ENCODE results near the gene LMNTD1.
"Not testable (repeated sequence)": the region's sequence is repeated elsewhere in the genome, so short reads cannot be mapped to it uniquely, and the experiment has no call there.

Gene LMNTD1

DNA sequence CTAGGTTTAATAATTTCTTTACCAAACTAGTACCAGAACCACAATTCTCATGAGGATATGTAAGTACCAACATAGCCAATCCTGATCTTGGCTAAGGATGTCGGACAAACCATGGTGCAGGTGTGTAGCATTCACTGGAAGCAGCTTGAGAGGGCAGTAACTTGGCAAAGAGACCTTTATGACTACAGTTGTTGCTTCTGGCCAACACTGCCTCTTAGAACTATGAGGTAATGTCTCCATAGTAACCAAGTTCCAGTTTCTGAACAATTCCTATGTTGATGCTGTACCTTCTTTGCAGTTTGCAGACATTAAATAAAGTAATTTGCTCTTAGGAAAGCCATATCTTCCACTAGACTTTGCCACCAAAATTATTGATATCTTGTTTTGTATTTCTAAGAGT lies at the start of gene LMNTD1:
LMNTD1 (minus strand) TSS at position 186 of the 400 bp plus-strand sequence. CDS start 324 bp downstream, outside the sequence.
- DNase-seq (ENCODE audit: low read depth) = peak; percentile 84

DNA sequence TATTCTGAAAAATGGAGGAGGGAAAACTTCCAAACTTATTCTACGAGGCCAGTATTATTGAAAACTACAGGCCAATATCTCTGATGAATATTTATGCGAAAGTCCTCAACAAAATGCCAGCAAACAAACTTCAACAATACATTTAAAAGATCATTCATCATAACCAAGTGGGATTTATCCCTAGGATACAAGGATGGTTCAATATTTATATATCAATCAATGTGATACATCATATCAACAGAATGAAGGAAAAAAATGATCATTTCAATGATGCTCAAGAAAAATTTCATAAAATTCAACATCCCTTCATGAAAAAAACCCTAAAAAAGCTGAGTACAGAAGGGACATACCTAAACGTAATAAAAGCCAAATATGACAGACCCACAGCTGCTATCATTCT lies 45.9 kb upstream of the LMNTD1 start:
- no peak for DNase-seq (ENCODE audit: low read depth)

GRCh38 chr12:25595496-25595895 lies 42.4 kb upstream of the LMNTD1 start:
- not testable (repeated sequence) for DNase-seq (ENCODE audit: low read depth)

DNA sequence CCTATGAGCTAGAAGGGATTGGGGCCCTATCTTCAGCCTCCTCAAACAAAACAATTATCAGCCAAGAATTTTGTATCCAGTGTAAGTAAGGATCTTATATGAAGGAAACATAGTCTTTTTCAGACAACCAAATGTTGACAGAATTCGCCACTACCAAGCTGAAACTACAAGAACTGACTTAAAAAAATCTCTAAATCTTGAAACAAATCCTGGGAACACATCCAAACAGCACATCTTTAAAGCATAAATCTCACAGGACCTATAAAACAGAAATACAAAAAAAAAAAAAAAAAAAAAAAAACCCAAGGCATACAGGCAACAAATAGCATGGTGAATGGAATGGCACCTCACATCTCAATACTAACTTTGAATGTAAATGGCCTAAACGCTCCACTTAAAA lies 41.3 kb upstream of the LMNTD1 start:
- peak; percentile 32 for DNase-seq (ENCODE audit: low read depth)

GRCh38 chr12:25592725-25593495 lies 39.8 kb upstream of the LMNTD1 start:
- DNase-seq (ENCODE audit: low read depth) = no peak

- DNase-seq (ENCODE audit: low read depth) = no peak
Measured at GRCh38 chr12:25591144-25591543, 38.1 kb upstream of the LMNTD1 start.

GRCh38 chr12:25590011-25590721 lies 37.1 kb upstream of the LMNTD1 start:
- DNase-seq (ENCODE audit: low read depth) = no peak

DNA sequence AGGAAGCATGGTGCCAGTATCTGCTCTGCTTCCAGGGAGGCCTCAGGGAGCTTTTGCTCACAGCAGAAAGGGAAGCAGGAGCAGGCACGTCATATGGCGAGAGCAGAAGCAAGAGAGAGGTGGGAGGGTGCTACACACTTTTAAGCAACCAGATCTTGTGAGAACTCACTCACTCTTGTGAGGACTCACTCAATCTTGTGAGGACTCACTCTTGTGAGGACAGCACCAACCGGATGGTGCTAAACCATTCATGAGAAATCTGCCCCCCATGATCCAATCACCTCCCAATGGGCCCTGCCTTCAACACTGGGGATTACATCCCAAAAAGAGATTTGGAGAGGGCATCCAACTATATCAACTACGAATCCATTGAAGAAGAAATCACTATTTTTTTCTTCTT lies 34.3 kb upstream of the LMNTD1 start:
- DNase-seq (ENCODE audit: low read depth) = no peak

DNA sequence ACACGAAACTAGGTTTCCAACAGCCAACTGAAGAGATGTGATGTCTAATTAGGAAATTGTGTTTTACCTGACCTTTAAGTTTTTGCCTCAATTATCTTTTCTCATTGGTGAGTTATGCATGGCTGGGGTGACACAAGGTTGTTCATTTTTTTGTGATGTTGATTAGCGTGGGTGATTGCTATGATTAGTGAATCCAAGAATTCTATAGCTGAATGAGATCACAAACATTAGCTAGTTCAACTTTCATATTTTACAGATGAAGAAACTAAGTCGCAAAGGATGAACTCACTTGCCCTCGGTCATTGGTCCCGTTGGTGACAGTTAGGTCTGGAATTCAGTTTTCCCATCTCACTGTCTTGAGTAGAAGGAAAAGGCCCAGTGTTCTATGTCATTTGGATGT lies 32.6 kb upstream of the LMNTD1 start:
- no peak for DNase-seq (ENCODE audit: low read depth)

DNA sequence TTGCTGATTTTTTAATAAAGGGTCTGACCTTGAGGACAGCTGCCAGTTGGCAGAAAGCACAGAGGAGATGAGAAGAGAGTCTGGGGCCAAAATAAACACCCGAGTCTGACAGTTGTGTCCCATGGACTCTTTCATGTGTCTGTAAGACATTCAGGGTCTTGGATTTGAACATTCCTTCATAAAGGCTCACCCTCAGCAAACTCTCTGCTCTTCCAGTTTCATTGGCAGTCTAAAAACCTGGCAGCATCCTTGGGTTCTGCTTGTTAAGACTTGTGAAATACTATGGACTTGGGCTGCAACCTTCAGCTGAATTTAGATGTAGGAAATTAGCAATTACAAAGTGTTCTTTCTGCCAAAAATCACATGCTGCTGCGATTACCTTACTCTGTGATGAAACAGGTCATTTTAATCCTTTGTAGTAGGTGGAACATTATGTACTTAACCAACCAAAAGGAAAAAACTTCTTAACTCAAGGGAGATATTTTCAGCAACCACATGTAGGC lies 32.0 kb upstream of the LMNTD1 start:
- DNase-seq (ENCODE audit: low read depth) = peak; percentile 99

- no peak for DNase-seq (ENCODE audit: low read depth)
Measured at GRCh38 chr12:25584596-25584995, 31.5 kb upstream of the LMNTD1 start.

- peak; percentile 18 for DNase-seq (ENCODE audit: low read depth)
Measured at GRCh38 chr12:25583545-25583944, 30.5 kb upstream of the LMNTD1 start.

DNA sequence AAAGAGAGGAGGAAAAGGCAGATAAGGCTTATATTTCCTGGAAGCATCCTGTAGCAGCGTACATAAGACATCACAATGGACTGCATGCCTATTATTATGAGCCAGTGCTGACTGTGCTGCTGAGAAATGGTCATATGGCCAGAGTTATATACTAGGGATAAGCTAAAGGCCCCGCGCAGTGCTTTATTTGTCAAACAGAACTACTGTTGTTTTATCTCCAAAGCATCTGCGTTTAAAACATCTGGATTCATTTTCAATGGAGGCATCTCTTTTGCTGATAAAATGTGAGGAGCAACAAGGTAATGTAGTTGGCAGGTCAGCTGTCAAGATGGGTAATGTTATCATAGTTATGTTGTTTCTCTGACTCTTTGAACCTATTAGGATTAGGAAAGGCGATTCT lies 28.0 kb upstream of the LMNTD1 start:
- DNase-seq (ENCODE audit: low read depth) = no peak

DNA sequence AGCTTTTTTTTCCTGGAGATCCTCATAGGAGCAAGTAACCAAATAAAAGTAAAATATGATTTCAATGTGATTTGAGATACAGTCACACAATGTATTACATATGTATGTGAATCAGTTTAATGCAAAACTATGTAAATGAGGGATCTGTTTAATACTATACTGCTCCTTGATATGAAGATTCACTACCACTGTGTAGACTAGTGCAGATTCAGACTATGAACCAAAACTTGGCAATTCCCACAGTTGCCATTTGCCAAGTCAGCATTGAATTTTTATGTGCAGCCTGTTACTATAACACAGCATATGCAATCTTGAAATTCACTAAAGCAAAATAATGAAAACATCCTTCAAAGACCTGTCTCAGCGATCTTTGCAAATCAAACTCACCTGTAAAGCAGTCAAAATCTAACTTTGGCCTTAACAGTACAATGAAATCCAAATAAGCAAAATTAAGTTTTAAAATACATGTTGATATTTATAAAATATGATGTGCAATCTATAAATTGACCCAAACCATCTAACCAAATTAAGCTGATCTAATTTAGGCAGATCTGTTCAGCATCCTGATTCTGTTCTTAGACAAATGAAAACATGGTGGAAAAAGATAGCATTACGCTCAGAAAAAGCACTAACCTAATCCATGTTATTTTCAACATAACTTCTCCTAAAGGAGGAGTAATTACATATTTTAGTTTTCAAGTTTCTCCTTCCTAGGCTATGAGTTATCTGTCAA lies 25.5 kb upstream of the LMNTD1 start:
- no peak for DNase-seq (ENCODE audit: low read depth)

- DNase-seq (ENCODE audit: low read depth) = no peak
Measured at GRCh38 chr12:25574761-25575160, 21.7 kb upstream of the LMNTD1 start.

DNA sequence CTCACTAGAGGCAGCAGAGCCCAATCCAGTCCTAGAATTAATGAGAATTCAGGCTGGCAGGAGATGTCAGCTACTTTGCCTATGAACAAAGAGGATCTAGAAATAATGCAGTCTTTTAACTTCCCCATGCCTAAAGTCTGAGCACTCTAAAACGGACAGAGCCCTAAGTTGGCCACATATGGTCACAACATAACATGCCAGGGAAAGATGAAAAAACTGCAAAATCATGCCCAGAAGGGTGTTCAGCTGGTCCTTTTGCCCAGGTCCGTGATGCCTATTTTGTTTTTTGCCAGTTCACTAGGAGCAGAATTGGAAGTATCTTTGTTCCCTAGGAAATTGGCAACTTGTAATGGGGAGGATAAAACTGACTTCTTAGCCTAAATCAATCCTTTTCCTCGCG lies 20.3 kb upstream of the LMNTD1 start:
- no peak for DNase-seq (ENCODE audit: low read depth)

- DNase-seq (ENCODE audit: low read depth) = no peak
Measured at GRCh38 chr12:25570418-25570817, 17.3 kb upstream of the LMNTD1 start.

GRCh38 chr12:25566202-25566949 lies 13.3 kb upstream of the LMNTD1 start:
- no peak for DNase-seq (ENCODE audit: low read depth)

DNA sequence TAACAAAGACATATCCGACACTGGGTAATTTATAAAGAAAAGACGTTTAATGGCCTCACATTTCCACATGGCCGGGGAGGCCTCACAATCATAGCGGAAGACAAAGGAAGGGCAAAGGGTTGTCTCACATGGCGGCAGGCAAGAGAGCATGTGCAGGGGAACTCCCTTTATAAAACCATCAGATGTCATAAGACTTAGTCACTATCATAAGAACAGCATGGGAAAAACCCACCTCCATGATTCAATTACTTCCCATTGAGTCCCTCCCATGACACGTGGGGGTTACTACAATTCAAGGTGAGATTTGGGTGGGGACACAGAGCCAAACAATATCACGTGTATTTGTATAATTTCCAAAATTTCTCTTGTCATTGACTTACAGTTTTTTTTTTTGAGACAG lies 5.5 kb upstream of the LMNTD1 start:
- no peak for DNase-seq (ENCODE audit: low read depth)

DNA sequence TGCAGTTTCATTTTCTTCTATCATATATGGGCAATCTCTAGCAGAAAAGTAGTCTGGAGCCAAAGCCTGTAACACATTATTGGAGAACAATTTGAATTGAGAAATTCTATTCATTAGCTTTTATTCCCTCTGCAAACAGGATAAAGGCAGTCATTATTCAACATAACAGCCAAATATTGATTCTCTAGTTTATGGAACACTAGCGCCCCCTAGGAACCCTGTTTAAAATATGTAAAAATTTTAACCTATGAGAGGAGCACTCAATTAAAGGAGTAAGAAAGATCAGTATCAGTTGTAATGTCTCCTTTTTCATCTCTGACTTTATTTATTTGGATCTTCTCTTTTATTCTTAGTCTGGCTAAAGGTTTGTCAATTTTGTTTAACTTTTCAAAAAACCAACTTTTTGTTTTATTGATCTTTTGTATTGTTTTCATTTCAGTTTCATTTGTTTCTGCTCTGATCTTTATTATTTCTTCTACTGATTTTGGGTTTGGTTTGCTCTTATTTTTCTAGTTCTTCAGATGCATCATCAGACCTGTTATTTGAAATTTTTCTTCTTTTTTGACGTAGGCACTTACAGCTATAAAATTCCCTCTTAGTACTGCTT lies 4.8 kb upstream of the LMNTD1 start:
- DNase-seq (ENCODE audit: low read depth) = peak; percentile 27

- no peak for DNase-seq (ENCODE audit: low read depth)
Measured at GRCh38 chr12:25556153-25556552, 3.1 kb upstream of the LMNTD1 start.

DNA sequence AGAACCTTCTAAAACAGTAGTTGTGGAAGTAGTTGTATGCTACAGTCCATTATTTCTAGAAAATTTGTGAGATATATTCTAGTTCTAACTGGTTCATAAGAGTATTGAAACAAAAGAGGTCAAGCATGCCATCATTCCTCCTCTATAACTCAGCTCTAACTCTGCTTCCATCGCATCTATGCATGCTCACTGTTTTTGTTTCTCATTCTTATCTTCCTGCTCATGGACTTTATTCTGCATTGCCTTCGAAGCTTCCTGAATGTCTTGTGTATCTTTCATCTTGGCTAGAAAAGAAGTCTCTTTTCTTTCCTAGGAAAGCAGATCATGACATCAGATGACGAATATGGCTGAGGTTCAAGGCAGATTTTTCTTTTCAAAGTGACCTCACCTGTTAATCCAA lies 402 bp downstream of the LMNTD1 start:
- DNase-seq (ENCODE audit: low read depth) = no peak
